Body of pancreas (tissue), 4 donors: ENCODE data around the gene UBA1.

Experiments used
- CTCF ChIP-seq, 7 experiments: fragments of 450-650 bp in 4 of 7; fragments of 200-600 bp in 3 of 7; sonication (generic) in 3 of 7; IDR thresholded peaks; one replicate each; pipeline ENCODE4 v1.5.1; 2016 to 2019; ENCODE audit warnings: antibody characterized with exemption in 7 of 7
- POLR2A ChIP-seq, 3 donors: fragments of 450-650 bp; IDR thresholded peaks; one replicate each; pipeline ENCODE4 v1.6.1; 2016; ENCODE audit warnings: antibody characterized with exemption in 3 of 3, mild to moderate bottlenecking in 2 of 3

- no peak for TF ChIP-seq CTCF (IDR thresholded peaks at IDR 0.05)
- no peak for TF ChIP-seq POLR2A (IDR thresholded peaks at IDR 0.05)
Measured at GRCh38 chrX:47197526-47197925, 3.9 kb downstream of the UBA1 start.
